HTERT RPE-1 (cell line): ENCODE results near the gene RPL15.
"Not testable (repeated sequence)": the region's sequence is repeated elsewhere in the genome, so short reads cannot be mapped to it uniquely, and the experiment has no call there.

Experiments
- in situ Hi-C: fragments of 300-500 bp; cut with MboI; formaldehyde crosslinking; loops from 4 replicates; pipeline ENCODE4 v1.14.3; 2020; ENCODE audit warnings: low sequenced_read_pairs

The RPL15 gene

GRCh38 chr3:23889386-23889785 lies 27.5 kb upstream of the RPL15 start:
- in situ Hi-C loops = no loop called here

GRCh38 chr3:23889950-23890349 lies 27.0 kb upstream of the RPL15 start:
- in situ Hi-C loops = no loop called here

GRCh38 chr3:23894254-23895061 lies 22.5 kb upstream of the RPL15 start:
- in situ Hi-C loops = no loop called here

GRCh38 chr3:23895181-23895580 lies 21.8 kb upstream of the RPL15 start:
- in situ Hi-C loops = no loop called here

GRCh38 chr3:23900744-23901143 lies 16.2 kb upstream of the RPL15 start:
- in situ Hi-C loops = no loop called here

GRCh38 chr3:23904545-23904944 lies 12.4 kb upstream of the RPL15 start:
- in situ Hi-C loops = no loop called here

- in situ Hi-C loops = no loop called here
Measured at GRCh38 chr3:23909341-23909740, 7.6 kb upstream of the RPL15 start.

GRCh38 chr3:23911397-23911796 lies 5.5 kb upstream of the RPL15 start:
- in situ Hi-C loops = no loop called here

GRCh38 chr3:23912335-23912734 lies 4.6 kb upstream of the RPL15 start:
- in situ Hi-C loops = not testable (repeated sequence)

- in situ Hi-C loops = no loop called here
Measured at GRCh38 chr3:23913182-23913581, 3.8 kb upstream of the RPL15 start.

- in situ Hi-C loops = no loop called here
Measured at GRCh38 chr3:23913873-23914743, 2.8 kb upstream of the RPL15 start.

GRCh38 chr3:23915537-23916108 lies 1.3 kb upstream of the RPL15 start:
- in situ Hi-C loops = no loop called here

- in situ Hi-C loops = no loop called here
Measured at GRCh38 chr3:23916152-23916885, 613 bp upstream of the RPL15 start.

GRCh38 chr3:23917679-23918303 lies 859 bp downstream of the RPL15 start:
- in situ Hi-C loops = not testable (repeated sequence)

GRCh38 chr3:23918331-23918730 lies 1.4 kb downstream of the RPL15 start:
- in situ Hi-C loops = not testable (repeated sequence)

GRCh38 chr3:23919628-23920027 lies 2.7 kb downstream of the RPL15 start:
- in situ Hi-C loops = no loop called here

- in situ Hi-C loops = no loop called here
Measured at GRCh38 chr3:23920151-23920655, 3.3 kb downstream of the RPL15 start.

- in situ Hi-C loops = no loop called here
Measured at GRCh38 chr3:23921052-23921511, 4.2 kb downstream of the RPL15 start.

GRCh38 chr3:23923786-23924185 lies 6.9 kb downstream of the RPL15 start:
- in situ Hi-C loops = no loop called here

- in situ Hi-C loops = no loop called here
Measured at GRCh38 chr3:23926246-23926645, 9.3 kb downstream of the RPL15 start.
